ENCODE data around the gene PCBP4. TPM values are rescaled to one million over a fixed set of nuclear protein-coding genes. Genes with fewer than 3 reads are reported as not detected.

PCBP4 gene
- total RNA-seq, 1 experiment from 2014 or later = 26.4 TPM

GRCh38 chr3:51958603-51959521, 8.4 kb downstream of the PCBP4 start:
- no peaks in the 10 kb centered on the region for H3K9me3 Mint-ChIP-seq (ENCODE audit: unreplicated experiment)
- ChIA-PET POLR2A (interaction anchor here (1.0 kb wide), 1 partner anchor 15 kb away, joined by 3 read pairs; the partner anchor contains the start of gene ABHD14B), CTCF (no interaction called here)
- no peaks in the 10 kb centered on the region for H3K27me3 Mint-ChIP-seq (ENCODE audit: insufficient read depth, unreplicated experiment)
- no peak overlapping the region for H3K4me3 Mint-ChIP-seq (ENCODE audit: unreplicated experiment)
- no peak for TF ChIP-seq CTCF (IDR thresholded peaks at IDR 0.05; ENCODE audit: unreplicated experiment)
- no peak for DNase-seq (ENCODE audit: unreplicated experiment)
- no TSS peak for BruUV-seq (replicated peaks)
- intact Hi-C loops (cut with micrococcal nuclease) = no loop called here
- H3K36me3 Mint-ChIP-seq (ENCODE audit: insufficient read depth, unreplicated experiment) = no peaks in the 10 kb centered on the region
- H3K27ac Mint-ChIP-seq (ENCODE audit: low read depth, unreplicated experiment) = no peak overlapping the region
- H3K4me1 Mint-ChIP-seq (ENCODE audit: insufficient read depth, unreplicated experiment) = peaks cover 3% of the 10 kb centered on the region

- Mint-ChIP-seq H3K9me3 (ENCODE audit: unreplicated experiment) (no peaks in the 10 kb centered on the region), H3K27ac (ENCODE audit: low read depth, unreplicated experiment) (no peak overlapping the region), H3K27me3 (ENCODE audit: insufficient read depth, unreplicated experiment) (no peaks in the 10 kb centered on the region), H3K36me3 (ENCODE audit: insufficient read depth, unreplicated experiment) (no peaks in the 10 kb centered on the region), H3K4me1 (ENCODE audit: insufficient read depth, unreplicated experiment) (peaks cover 14% of the 10 kb centered on the region), H3K4me3 (ENCODE audit: unreplicated experiment) (no peak overlapping the region)
- ChIA-PET POLR2A (interaction anchor here (0.8 kb wide), 1 partner anchor 16 kb away, joined by 3 read pairs; the partner anchor contains the start of gene ABHD14B), CTCF (interaction anchor here (0.6 kb wide), 1 partner anchor 384 kb away, joined by 3 read pairs; no protein-coding TSS in a partner anchor)
- no peak for TF ChIP-seq CTCF (IDR thresholded peaks at IDR 0.05; ENCODE audit: unreplicated experiment)
- TSS peak; percentile 28 for BruUV-seq (replicated peaks)
- intact Hi-C loops (cut with micrococcal nuclease) = no loop called here
- DNase-seq (ENCODE audit: unreplicated experiment) = no peak
Measured at GRCh38 chr3:51957520-51958205, 9.6 kb downstream of the PCBP4 start.

GRCh38 chr3:51955893-51956770, 11.1 kb downstream of the PCBP4 start:
- H3K4me3 Mint-ChIP-seq (ENCODE audit: unreplicated experiment) = no peak overlapping the region
- no peak overlapping the region for H3K27ac Mint-ChIP-seq (ENCODE audit: low read depth, unreplicated experiment)
- no peaks in the 10 kb centered on the region for H3K36me3 Mint-ChIP-seq (ENCODE audit: insufficient read depth, unreplicated experiment)
- H3K9me3 Mint-ChIP-seq (ENCODE audit: unreplicated experiment) = no peaks in the 10 kb centered on the region
- no peak for TF ChIP-seq CTCF (IDR thresholded peaks at IDR 0.05; ENCODE audit: unreplicated experiment)
- BruUV-seq (replicated peaks) = no TSS peak
- no peak for DNase-seq (ENCODE audit: unreplicated experiment)
- H3K27me3 Mint-ChIP-seq (ENCODE audit: insufficient read depth, unreplicated experiment) = no peaks in the 10 kb centered on the region
- intact Hi-C loops (cut with micrococcal nuclease) = no loop called here
- CTCF ChIA-PET = no interaction called here
- peaks cover 14% of the 10 kb centered on the region for H3K4me1 Mint-ChIP-seq (ENCODE audit: insufficient read depth, unreplicated experiment)
- POLR2A ChIA-PET = interaction anchor here (0.5 kb wide), 1 partner anchor 660 kb away, joined by 5 read pairs; no protein-coding TSS in a partner anchor
